HepG2 (cell line): ENCODE results near the gene ITGB1. TPM values are rescaled to one million over a fixed set of nuclear protein-coding genes. Genes with fewer than 3 reads are reported as not detected.

ENCODE experiments used
- DBP ChIP-seq: sonication (generic); formaldehyde crosslinking; IDR thresholded peaks from 2 replicates; pipeline ENCODE4 v1.4.0; 2020; ENCODE audit warnings: missing genetic modification reagents; ENCODE audit errors: not compliant biosample characterization
- GPN1 ChIP-seq: sonication (generic); formaldehyde crosslinking; IDR thresholded peaks from 2 replicates; pipeline ENCODE4 v1.5.1; 2020; ENCODE audit warnings: missing genetic modification reagents, borderline replicate concordance
- MAF1 ChIP-seq: sonication (generic); formaldehyde crosslinking; IDR thresholded peaks from 2 replicates; pipeline ENCODE4 v1.5.0; 2020; ENCODE audit warnings: missing genetic modification reagents, borderline replicate concordance
- MYPOP ChIP-seq: sonication (generic); formaldehyde crosslinking; IDR thresholded peaks from 2 replicates; pipeline ENCODE4 v1.8.1; 2023; ENCODE audit warnings: mild to moderate bottlenecking, moderate library complexity, missing genetic modification reagents
- PCBP2 ChIP-seq: fragments of 200-400 bp; formaldehyde crosslinking; optimal IDR thresholded peaks from 2 replicates; pipeline ENCODE3; 2018; ENCODE audit warnings: low read length, low read depth; ENCODE audit not compliant: poor library complexity, severe bottlenecking
- RFXAP ChIP-seq: sonication (generic); formaldehyde crosslinking; IDR thresholded peaks from 2 replicates; pipeline ENCODE4 v1.4.0; 2020; ENCODE audit warnings: missing genetic modification reagents, borderline replicate concordance
- SMAD1 ChIP-seq: sonication (generic); formaldehyde crosslinking; IDR thresholded peaks from 2 replicates; pipeline ENCODE4 v1.4.0; 2020; ENCODE audit warnings: missing genetic modification reagents, low read depth, mild to moderate bottlenecking, borderline replicate concordance
- SP4 ChIP-seq: sonication (generic); formaldehyde crosslinking; IDR thresholded peaks from 2 replicates; pipeline ENCODE4 v1.8.1; 2023; ENCODE audit warnings: mild to moderate bottlenecking, missing genetic modification reagents
- STAG1 ChIP-seq: sonication (generic); formaldehyde crosslinking; IDR thresholded peaks from 2 replicates; pipeline ENCODE4 v1.4.0; 2020; ENCODE audit warnings: missing genetic modification reagents
- TRIM24 ChIP-seq: sonication (generic); formaldehyde crosslinking; IDR thresholded peaks from 2 replicates; pipeline ENCODE4 v1.8.0; 2022; ENCODE audit warnings: mild to moderate bottlenecking, missing genetic modification reagents
- ZBTB33 ChIP-seq: sonication (generic); formaldehyde crosslinking; IDR thresholded peaks from 2 replicates; pipeline ENCODE4 v1.4.0; 2020; ENCODE audit warnings: missing genetic modification reagents
- ZHX2 ChIP-seq, 2 experiments: sonication (generic) in 1 of 2; formaldehyde crosslinking in 1 of 2; IDR thresholded peaks; 2 replicates each; pipeline versions ENCODE4 v1.6.1 to v1.9.0; 2014 to 2022; ENCODE audit warnings: antibody characterized with exemption in 1 of 2, borderline replicate concordance in 1 of 2, inconsistent platforms in 1 of 2, low read depth in 1 of 2, missing genetic modification reagents in 1 of 2
- ZNF251 ChIP-seq: sonication (generic); formaldehyde crosslinking; IDR thresholded peaks from 2 replicates; pipeline ENCODE4 v1.9.0; 2021; ENCODE audit warnings: mild to moderate bottlenecking, missing genetic modification reagents
- ZNF275 ChIP-seq: sonication (generic); formaldehyde crosslinking; IDR thresholded peaks from 2 replicates; pipeline ENCODE4 v1.8.0; 2022; ENCODE audit warnings: missing genetic modification reagents, mild to moderate bottlenecking, inconsistent platforms, borderline replicate concordance
- ZNF7 ChIP-seq: IDR thresholded peaks from 2 replicates; pipeline ENCODE4 v1.6.1; 2016; ENCODE audit warnings: missing biosample characterization, missing genetic modification reagents
- polyA plus RNA-seq, 8 experiments: library from polyadenylated mRNA; depleted of rRNA in 3 of 8; stranded (reverse) in 7 of 8; unstranded in 1 of 8; fragments of >200 nt; fragmentation: Illumina TruSeq in 4 of 8; extraction: Trizol in 4 of 8; gene quantifications; 2 replicates each; pipeline versions ENCODE4 v1.2.1 to v1.2.3, GENCODE V29; 2011 to 2016; ENCODE audit warnings: low read depth in 4 of 8, missing spikeins in 1 of 8, mixed read lengths in 1 of 8; ENCODE audit not compliant: insufficient read depth in 1 of 8
- total RNA-seq, 5 experiments: library from RNA; depleted of rRNA; stranded (reverse); fragments of >200 nt; fragmentation: Illumina TruSeq; extraction: Trizol; gene quantifications; 2 replicates each; pipeline ENCODE4 v1.2.3, GENCODE V29; 2016; ENCODE audit warnings: low read depth in 1 of 5

Gene ITGB1
- total and polyA plus RNA-seq, 2 of the 13 experiments (the other 11 are each of a cell fraction or from before 2014, with no cell fraction given): 190 to 204 TPM

- no peak for TF ChIP-seq MAF1 (CRISPR knock-in tag)
- no peak for TF ChIP-seq GPN1 (CRISPR knock-in tag)
- no peak for TF ChIP-seq MYPOP
- TF ChIP-seq ZBTB33 (CRISPR knock-in tag): no peak
- no peak for TF ChIP-seq TRIM24
- no peak for TF ChIP-seq ZNF251
- no peak for TF ChIP-seq PCBP2
- TF ChIP-seq DBP (CRISPR knock-in tag): no peak
- TF ChIP-seq ZNF275 (CRISPR knock-in tag): no peak
- no peak for TF ChIP-seq RFXAP
- TF ChIP-seq SMAD1 (CRISPR knock-in tag): no peak
- TF ChIP-seq ZNF7 (CRISPR knock-in tag): no peak
- TF ChIP-seq SP4 (CRISPR knock-in tag): no peak
- TF ChIP-seq ZHX2 (IDR thresholded peaks at IDR 0.05; ENCODE audit: low read depth): no peak
- TF ChIP-seq ZHX2 (CRISPR knock-in tag; IDR thresholded peaks at IDR 0.05; ENCODE audit: borderline replicate concordance): no peak
- peak; percentile 18; the same call in 1 of the 2 replicates for TF ChIP-seq STAG1 (CRISPR knock-in tag)
Measured at GRCh38 chr10:32982911-32983909, 25.2 kb upstream of the ITGB1 start (continued).
